GM23338 (cell line): Measurements from ENCODE around the gene SERTAD1. TPM values are rescaled to one million over a fixed set of nuclear protein-coding genes. Genes with fewer than 3 reads are reported as not detected.
A peak's percentile ranks its signal among the peaks of the same experiment; 100 is the strongest.

Experiments
- ATAC-seq: fragments of 200-7000 bp; cut with Tn5 transposase; 3 replicates; pipeline ENCODE4 v1.9.1; 2020
- DNase-seq: peaks from one replicate; pipeline ENCODE4 v3.0.0-alpha.2; 2015; ENCODE audit warnings: low spot score
- H2AFZ ChIP-seq: fragments of 200-600 bp; sonication (generic); 2 replicates; pipeline ENCODE4 v1.8.0; 2016; ENCODE audit warnings: antibody characterized with exemption, mild to moderate bottlenecking, moderate library complexity
- H3F3A ChIP-seq: fragments of 200-600 bp; sonication (generic); replicated peaks from 2 replicates; pipeline ENCODE4 v1.8.0; 2017; ENCODE audit warnings: antibody characterized with exemption, mixed run types, low read depth
- H3K27ac ChIP-seq: fragments of 200-600 bp; sonication (generic); 2 replicates; pipeline ENCODE4 v1.6.1; 2016; ENCODE audit warnings: low read depth
- H3K27me3 ChIP-seq: fragments of 200-600 bp; sonication (generic); 2 replicates; pipeline ENCODE4 v1.8.0; 2016; ENCODE audit warnings: mild to moderate bottlenecking, mixed run types, moderate library complexity; ENCODE audit not compliant: insufficient read depth
- H3K36me3 ChIP-seq: fragments of 200-600 bp; sonication (generic); 2 replicates; pipeline ENCODE4 v1.8.0; 2016; ENCODE audit warnings: mild to moderate bottlenecking; ENCODE audit not compliant: insufficient read depth
- H3K4me1 ChIP-seq: fragments of 200-600 bp; sonication (generic); 2 replicates; pipeline ENCODE4 v1.8.0; 2016; ENCODE audit warnings: mild to moderate bottlenecking, moderate library complexity; ENCODE audit not compliant: insufficient read depth
- H3K4me2 ChIP-seq: fragments of 200-600 bp; sonication (generic); 2 replicates; pipeline ENCODE4 v1.7.1; 2017; ENCODE audit warnings: mixed run types
- H3K4me3 ChIP-seq: fragments of 200-600 bp; sonication (generic); 2 replicates; pipeline ENCODE4 v1.6.1; 2016; ENCODE audit warnings: mixed run types
- H3K79me2 ChIP-seq: fragments of 200-600 bp; sonication (generic); replicated peaks from 2 replicates; pipeline ENCODE4 v1.8.0; 2017; ENCODE audit warnings: mild to moderate bottlenecking; ENCODE audit not compliant: insufficient read depth
- H3K9me2 ChIP-seq: fragments of 200-600 bp; sonication (generic); 2 replicates; pipeline ENCODE4 v1.8.0; 2017; ENCODE audit not compliant: insufficient read depth
- H4K20me1 ChIP-seq: fragments of 200-600 bp; sonication (generic); replicated peaks from 2 replicates; pipeline ENCODE4 v1.8.0; 2017; ENCODE audit warnings: mild to moderate bottlenecking; ENCODE audit not compliant: insufficient read depth
- H3K27ac Mint-ChIP-seq: 2 replicates; pipeline ENCODE4 v1.8.0; 2020; ENCODE audit warnings: inconsistent platforms, mild to moderate bottlenecking, moderate library complexity, mixed read lengths
- H3K27me3 Mint-ChIP-seq: 3 replicates; pipeline ENCODE4 v1.8.0; 2022; ENCODE audit warnings: low read depth, mild to moderate bottlenecking, moderate library complexity, mixed read lengths, inconsistent platforms; ENCODE audit not compliant: insufficient read depth, poor library complexity
- H3K36me3 Mint-ChIP-seq: 3 replicates; pipeline ENCODE4 v1.8.0; 2021; ENCODE audit warnings: low read depth, mild to moderate bottlenecking, inconsistent platforms, moderate library complexity, mixed read lengths
- H3K4me1 Mint-ChIP-seq: 3 replicates; pipeline ENCODE4 v1.8.0; 2020; ENCODE audit warnings: mild to moderate bottlenecking, inconsistent platforms, mixed read lengths
- H3K4me3 Mint-ChIP-seq: 3 replicates; pipeline ENCODE4 v1.8.0; 2021; ENCODE audit warnings: moderate library complexity, mild to moderate bottlenecking, inconsistent platforms, mixed read lengths
- H3K9me3 Mint-ChIP-seq: 3 replicates; pipeline ENCODE4 v1.8.0; 2020; ENCODE audit warnings: moderate library complexity, mild to moderate bottlenecking, inconsistent platforms, mixed read lengths
- CREB1 ChIP-seq: fragments of 250-450 bp; sonication (Bioruptor Pico); IDR thresholded peaks from 2 replicates; pipeline ENCODE4 v1.5.0; 2020; ENCODE audit warnings: low read depth, mild to moderate bottlenecking, moderate library complexity
- EZH2 ChIP-seq: fragments of 200-600 bp; sonication (generic); IDR thresholded peaks from one replicate; pipeline ENCODE4 v1.8.0; 2017; ENCODE audit warnings: antibody characterized with exemption, mild to moderate bottlenecking, low read depth; ENCODE audit not compliant: unreplicated experiment
- EZH2phosphoT487 ChIP-seq: fragments of 200-600 bp; sonication (generic); IDR thresholded peaks from one replicate; pipeline ENCODE4 v1.8.1; 2018; ENCODE audit warnings: antibody characterized with exemption; ENCODE audit not compliant: unreplicated experiment
- JUNB ChIP-seq: IDR thresholded peaks from one replicate; pipeline ENCODE4 v1.6.1; 2016; ENCODE audit warnings: antibody characterized with exemption; ENCODE audit not compliant: unreplicated experiment
- NANOG ChIP-seq: IDR thresholded peaks from 2 replicates; pipeline ENCODE4 v1.6.1; 2016; ENCODE audit warnings: antibody characterized with exemption, borderline replicate concordance
- POLR2AphosphoS5 ChIP-seq: IDR thresholded peaks from 2 replicates; pipeline ENCODE4 v1.6.1; 2016; ENCODE audit warnings: antibody characterized with exemption, low read depth
- STAT1 ChIP-seq: IDR thresholded peaks from one replicate; pipeline ENCODE4 v1.6.1; 2016; ENCODE audit warnings: antibody characterized with exemption; ENCODE audit not compliant: unreplicated experiment
- ZNF114 ChIP-seq: fragments of 250-450 bp; sonication (Bioruptor Pico); IDR thresholded peaks from 2 replicates; pipeline ENCODE4 v1.5.0; 2020; ENCODE audit warnings: mild to moderate bottlenecking, moderate library complexity
- ZNF331 ChIP-seq: fragments of 250-450 bp; sonication (Bioruptor Pico); IDR thresholded peaks from 2 replicates; pipeline ENCODE4 v1.5.0; 2020; ENCODE audit warnings: low read depth, mild to moderate bottlenecking, moderate library complexity
- polyA plus RNA-seq: library from polyadenylated mRNA; unstranded; fragments of >200 nt; fragmentation: Nextera tagmentation; extraction: Ambion mirVana; gene quantifications from 2 replicates; pipeline ENCODE4 v1.2.1, GENCODE V29; 2016
- total RNA-seq: library from RNA; depleted of rRNA; stranded (reverse); fragments of >200 nt; shearing (Covaris generic); gene quantifications from 2 replicates; pipeline ENCODE4 v1.2.3, GENCODE V29; 2014
- TF ChIP-seq, protein P1 (sequence below): fragments of 250-450 bp; sonication (Bioruptor Pico); IDR thresholded peaks from 2 replicates; pipeline ENCODE4 v1.5.0; 2020; ENCODE audit warnings: mild to moderate bottlenecking, moderate library complexity
- TF ChIP-seq, protein P2 (sequence below): IDR thresholded peaks from one replicate; pipeline ENCODE4 v1.6.1; 2018; ENCODE audit warnings: antibody characterized with exemption; ENCODE audit not compliant: unreplicated experiment

SERTAD1 gene
- total and polyA plus RNA-seq, 2 experiments from 2014 or later: 4.6 to 9.1 TPM

- Mint-ChIP-seq H3K27me3 (peaks cover 39% of the 10 kb centered on the region), H3K27ac (peak within 1 kb of the TSS; percentile 87), H3K4me1 (peaks cover 13% of the 10 kb centered on the region), H3K4me3 (peak within 1 kb of the TSS; percentile 79), H3K9me3 (no peaks in the 10 kb centered on the region; the same call in 2 of the 3 replicates), H3K36me3 (no peaks in the 10 kb centered on the region; the same call in 2 of the 3 replicates)
- peak within 1 kb of the TSS; percentile 88 for H3K4me3 ChIP-seq
- H3K4me2 ChIP-seq: peak within 1 kb of the TSS; percentile 88
- TF ChIP-seq STAT1: no peak
- peak; percentile 80 for TF ChIP-seq POLR2AphosphoS5
- DNase-seq (peak; percentile 99), ATAC-seq (peak; percentile 85)
- H3K79me2 ChIP-seq: no peaks in the 10 kb centered on the region
- H3K27ac ChIP-seq: no peak within 1 kb of the TSS
- no peaks in the 10 kb centered on the region for H4K20me1 ChIP-seq
- H3K36me3 ChIP-seq: no peaks in the 10 kb centered on the region
- H3K9me2 ChIP-seq: no peaks in the 10 kb centered on the region
- H2AFZ ChIP-seq: peak within 1 kb of the TSS; percentile 92
- peaks cover 36% of the 10 kb centered on the region for H3K27me3 ChIP-seq
- no peaks in the 10 kb centered on the region; the same call in 1 of the 2 replicates for H3K4me1 ChIP-seq
- H3F3A ChIP-seq: peaks cover 3% of the 10 kb centered on the region; the same call in 1 of the 2 replicates
Measured at GRCh38 chr19:40465557-40466218, 39.9 kb upstream of the SERTAD1 start, which contains the start of gene BLVRB. Gene BLVRB (minus strand): TSS chr19:40465745. CDS start chr19:40465688, 57 bp downstream.

DNA sequence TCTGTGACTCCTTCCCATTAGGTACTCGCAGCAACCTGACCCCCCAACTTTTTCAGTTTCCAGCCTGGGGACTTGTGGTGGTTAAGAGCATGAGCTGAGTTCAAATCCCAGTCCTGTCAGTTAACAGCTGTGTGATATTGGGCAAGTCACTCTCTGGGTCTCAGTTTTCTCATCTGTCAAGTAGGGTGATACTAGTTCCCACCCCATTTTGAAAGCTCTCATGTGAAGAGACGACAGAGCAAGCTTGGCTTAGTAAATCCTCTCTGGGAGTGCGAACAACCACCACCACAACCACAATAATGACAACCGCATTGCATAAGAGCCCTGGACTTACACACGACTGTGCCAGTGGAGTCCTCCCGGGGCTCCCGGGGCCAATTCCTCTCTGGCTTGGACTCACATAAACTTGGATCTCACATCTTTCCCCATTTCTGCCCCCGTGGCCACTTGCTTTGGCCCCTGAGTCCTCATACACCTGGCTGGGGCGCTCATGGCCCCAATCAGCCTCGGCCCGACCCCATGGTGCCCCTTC is 39.3 kb upstream of the SERTAD1 start:
- H3K27me3 ChIP-seq: peaks cover 36% of the 10 kb centered on the region
- H3K36me3 ChIP-seq: no peaks in the 10 kb centered on the region
- H2AFZ ChIP-seq: peak overlapping the region; percentile 92
- Mint-ChIP-seq H3K36me3 (no peaks in the 10 kb centered on the region; the same call in 2 of the 3 replicates), H3K4me1 (peaks cover 13% of the 10 kb centered on the region), H3K9me3 (no peaks in the 10 kb centered on the region; the same call in 2 of the 3 replicates), H3K27ac (peak overlapping the region; percentile 87), H3K27me3 (peaks cover 36% of the 10 kb centered on the region), H3K4me3 (peak overlapping the region; percentile 79)
- peak overlapping the region; percentile 88 for H3K4me3 ChIP-seq
- no peaks in the 10 kb centered on the region for H3K9me2 ChIP-seq
- DNase-seq (peak; percentile 19), ATAC-seq (no peak; the same call in 2 of the 3 replicates)
- peak overlapping the region; percentile 88 for H3K4me2 ChIP-seq
- H3K4me1 ChIP-seq: no peaks in the 10 kb centered on the region; the same call in 1 of the 2 replicates
- no peaks in the 10 kb centered on the region for H3K79me2 ChIP-seq
- no peak overlapping the region for H3K27ac ChIP-seq
- peaks cover 3% of the 10 kb centered on the region; the same call in 1 of the 2 replicates for H3F3A ChIP-seq
- H4K20me1 ChIP-seq: no peaks in the 10 kb centered on the region
- TF ChIP-seq EZH2 (no peak), JUNB (no peak), ZNF331 (CRISPR knock-in tag) (no peak), CREB1 (CRISPR knock-in tag) (no peak), NANOG (no peak), ZNF114 (CRISPR knock-in tag) (no peak), STAT1 (no peak), EZH2phosphoT487 (no peak), POLR2AphosphoS5 (no peak)
- TF ChIP-seq, protein P1, sequence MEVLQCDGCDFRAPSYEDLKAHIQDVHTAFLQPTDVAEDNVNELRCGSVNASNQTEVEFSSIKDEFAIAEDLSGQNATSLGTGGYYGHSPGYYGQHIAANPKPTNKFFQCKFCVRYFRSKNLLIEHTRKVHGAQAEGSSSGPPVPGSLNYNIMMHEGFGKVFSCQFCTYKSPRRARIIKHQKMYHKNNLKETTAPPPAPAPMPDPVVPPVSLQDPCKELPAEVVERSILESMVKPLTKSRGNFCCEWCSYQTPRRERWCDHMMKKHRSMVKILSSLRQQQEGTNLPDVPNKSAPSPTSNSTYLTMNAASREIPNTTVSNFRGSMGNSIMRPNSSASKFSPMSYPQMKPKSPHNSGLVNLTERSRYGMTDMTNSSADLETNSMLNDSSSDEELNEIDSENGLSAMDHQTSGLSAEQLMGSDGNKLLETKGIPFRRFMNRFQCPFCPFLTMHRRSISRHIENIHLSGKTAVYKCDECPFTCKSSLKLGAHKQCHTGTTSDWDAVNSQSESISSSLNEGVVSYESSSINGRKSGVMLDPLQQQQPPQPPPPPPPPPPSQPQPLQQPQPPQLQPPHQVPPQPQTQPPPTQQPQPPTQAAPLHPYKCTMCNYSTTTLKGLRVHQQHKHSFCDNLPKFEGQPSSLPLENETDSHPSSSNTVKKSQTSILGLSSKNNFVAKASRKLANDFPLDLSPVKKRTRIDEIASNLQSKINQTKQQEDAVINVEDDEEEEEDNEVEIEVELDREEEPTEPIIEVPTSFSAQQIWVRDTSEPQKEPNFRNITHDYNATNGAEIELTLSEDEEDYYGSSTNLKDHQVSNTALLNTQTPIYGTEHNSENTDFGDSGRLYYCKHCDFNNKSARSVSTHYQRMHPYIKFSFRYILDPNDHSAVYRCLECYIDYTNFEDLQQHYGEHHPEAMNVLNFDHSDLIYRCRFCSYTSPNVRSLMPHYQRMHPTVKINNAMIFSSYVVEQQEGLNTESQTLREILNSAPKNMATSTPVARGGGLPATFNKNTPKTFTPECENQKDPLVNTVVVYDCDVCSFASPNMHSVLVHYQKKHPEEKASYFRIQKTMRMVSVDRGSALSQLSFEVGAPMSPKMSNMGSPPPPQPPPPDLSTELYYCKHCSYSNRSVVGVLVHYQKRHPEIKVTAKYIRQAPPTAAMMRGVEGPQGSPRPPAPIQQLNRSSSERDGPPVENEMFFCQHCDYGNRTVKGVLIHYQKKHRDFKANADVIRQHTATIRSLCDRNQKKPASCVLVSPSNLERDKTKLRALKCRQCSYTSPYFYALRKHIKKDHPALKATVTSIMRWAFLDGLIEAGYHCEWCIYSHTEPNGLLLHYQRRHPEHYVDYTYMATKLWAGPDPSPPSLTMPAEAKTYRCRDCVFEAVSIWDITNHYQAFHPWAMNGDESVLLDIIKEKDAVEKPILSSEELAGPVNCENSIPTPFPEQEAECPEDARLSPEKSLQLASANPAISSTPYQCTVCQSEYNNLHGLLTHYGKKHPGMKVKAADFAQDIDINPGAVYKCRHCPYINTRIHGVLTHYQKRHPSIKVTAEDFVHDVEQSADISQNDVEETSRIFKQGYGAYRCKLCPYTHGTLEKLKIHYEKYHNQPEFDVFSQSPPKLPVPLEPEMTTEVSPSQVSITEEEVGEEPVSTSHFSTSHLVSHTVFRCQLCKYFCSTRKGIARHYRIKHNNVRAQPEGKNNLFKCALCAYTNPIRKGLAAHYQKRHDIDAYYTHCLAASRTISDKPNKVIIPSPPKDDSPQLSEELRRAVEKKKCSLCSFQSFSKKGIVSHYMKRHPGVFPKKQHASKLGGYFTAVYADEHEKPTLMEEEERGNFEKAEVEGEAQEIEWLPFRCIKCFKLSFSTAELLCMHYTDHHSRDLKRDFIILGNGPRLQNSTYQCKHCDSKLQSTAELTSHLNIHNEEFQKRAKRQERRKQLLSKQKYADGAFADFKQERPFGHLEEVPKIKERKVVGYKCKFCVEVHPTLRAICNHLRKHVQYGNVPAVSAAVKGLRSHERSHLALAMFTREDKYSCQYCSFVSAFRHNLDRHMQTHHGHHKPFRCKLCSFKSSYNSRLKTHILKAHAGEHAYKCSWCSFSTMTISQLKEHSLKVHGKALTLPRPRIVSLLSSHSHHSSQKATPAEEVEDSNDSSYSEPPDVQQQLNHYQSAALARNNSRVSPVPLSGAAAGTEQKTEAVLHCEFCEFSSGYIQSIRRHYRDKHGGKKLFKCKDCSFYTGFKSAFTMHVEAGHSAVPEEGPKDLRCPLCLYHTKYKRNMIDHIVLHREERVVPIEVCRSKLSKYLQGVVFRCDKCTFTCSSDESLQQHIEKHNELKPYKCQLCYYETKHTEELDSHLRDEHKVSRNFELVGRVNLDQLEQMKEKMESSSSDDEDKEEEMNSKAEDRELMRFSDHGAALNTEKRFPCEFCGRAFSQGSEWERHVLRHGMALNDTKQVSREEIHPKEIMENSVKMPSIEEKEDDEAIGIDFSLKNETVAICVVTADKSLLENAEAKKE: no peak
- TF ChIP-seq, protein P2, sequence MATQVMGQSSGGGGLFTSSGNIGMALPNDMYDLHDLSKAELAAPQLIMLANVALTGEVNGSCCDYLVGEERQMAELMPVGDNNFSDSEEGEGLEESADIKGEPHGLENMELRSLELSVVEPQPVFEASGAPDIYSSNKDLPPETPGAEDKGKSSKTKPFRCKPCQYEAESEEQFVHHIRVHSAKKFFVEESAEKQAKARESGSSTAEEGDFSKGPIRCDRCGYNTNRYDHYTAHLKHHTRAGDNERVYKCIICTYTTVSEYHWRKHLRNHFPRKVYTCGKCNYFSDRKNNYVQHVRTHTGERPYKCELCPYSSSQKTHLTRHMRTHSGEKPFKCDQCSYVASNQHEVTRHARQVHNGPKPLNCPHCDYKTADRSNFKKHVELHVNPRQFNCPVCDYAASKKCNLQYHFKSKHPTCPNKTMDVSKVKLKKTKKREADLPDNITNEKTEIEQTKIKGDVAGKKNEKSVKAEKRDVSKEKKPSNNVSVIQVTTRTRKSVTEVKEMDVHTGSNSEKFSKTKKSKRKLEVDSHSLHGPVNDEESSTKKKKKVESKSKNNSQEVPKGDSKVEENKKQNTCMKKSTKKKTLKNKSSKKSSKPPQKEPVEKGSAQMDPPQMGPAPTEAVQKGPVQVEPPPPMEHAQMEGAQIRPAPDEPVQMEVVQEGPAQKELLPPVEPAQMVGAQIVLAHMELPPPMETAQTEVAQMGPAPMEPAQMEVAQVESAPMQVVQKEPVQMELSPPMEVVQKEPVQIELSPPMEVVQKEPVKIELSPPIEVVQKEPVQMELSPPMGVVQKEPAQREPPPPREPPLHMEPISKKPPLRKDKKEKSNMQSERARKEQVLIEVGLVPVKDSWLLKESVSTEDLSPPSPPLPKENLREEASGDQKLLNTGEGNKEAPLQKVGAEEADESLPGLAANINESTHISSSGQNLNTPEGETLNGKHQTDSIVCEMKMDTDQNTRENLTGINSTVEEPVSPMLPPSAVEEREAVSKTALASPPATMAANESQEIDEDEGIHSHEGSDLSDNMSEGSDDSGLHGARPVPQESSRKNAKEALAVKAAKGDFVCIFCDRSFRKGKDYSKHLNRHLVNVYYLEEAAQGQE: no peak
